NCI-H446 (cell line): ENCODE measurements around the gene DGLUCY.
"Not testable (repeated sequence)": the region's sequence is repeated elsewhere in the genome, so short reads cannot be mapped to it uniquely, and the experiment has no call there.

ENCODE experiments used
- DNase-seq, 2 experiments: peaks; one replicate each; lab custom pipeline; 2025; lab: John Stamatoyannopoulos, UW

DGLUCY gene

GRCh38 chr14:91113829-91114078, at the start of gene DGLUCY:
TSS of gene DGLUCY (plus strand) at chr14:91114073. CDS start at chr14:91160295, 46,222 bp downstream.
- peak; percentile 60 to 88 for DNase-seq

- DNase-seq: no peak
Measured at GRCh38 chr14:91065266-91065665, 48.6 kb upstream of the DGLUCY start.

DNA sequence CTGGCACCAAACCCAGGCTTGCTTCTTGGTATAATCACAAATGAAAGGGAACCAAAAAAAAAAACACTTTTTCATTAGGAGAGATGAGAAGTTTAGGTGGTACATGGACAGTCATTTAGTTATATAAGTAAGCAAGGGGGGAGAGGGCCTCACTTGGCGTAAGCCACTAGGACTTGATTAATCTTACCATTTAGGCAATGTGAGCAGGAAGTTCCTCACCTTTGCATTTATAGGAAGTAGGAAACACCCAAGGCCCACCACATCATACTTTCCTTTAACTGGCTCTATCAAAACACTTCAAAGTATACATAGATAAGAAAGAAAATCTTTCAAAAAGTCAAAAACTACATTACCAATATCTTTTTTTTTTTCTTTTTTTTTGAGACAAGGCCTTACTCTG, 46.7 kb upstream of the DGLUCY start:
- DNase-seq: no peak

DNA sequence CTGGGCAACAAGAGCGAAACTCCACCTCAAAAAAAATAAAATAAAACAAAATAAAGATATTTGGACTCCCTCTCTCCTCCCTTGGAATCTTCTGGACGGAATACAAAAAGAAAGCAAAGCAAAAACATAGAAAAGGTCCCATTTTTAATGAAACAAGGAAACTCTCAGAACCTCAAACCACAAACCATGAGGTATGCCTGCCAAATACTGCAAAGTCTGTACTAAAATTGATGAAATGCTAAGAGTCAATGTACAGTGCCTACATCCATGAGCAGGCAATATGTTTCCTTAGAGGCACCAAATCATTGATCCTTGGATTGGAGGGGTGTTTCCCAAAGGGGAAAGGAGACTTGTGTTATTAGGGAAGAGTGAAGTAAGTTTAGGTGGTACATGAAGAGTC, 45.2 kb upstream of the DGLUCY start:
- DNase-seq: no peak

GRCh38 chr14:91070572-91070971, 43.3 kb upstream of the DGLUCY start:
- no peak for DNase-seq

DNA sequence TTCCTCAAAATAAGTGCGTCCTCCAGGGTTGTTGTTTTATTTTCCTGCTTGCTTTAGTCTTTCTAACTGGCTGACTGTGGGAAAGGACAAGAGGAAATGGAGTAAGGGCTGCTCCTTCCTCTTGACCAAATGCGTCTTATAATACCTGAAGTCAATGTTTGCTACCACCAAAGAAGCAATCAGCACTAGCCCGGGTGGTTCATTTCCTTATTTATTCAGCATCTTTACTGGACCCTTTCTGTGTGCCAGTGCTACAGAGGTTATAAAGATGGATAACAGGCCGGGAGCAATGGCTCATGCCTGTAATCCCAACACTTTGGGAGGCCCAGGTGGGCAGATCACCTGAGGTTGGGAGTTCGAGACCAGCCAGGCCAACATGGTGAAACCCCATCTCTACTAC, 38.3 kb upstream of the DGLUCY start:
- DNase-seq: no peak

- no peak for DNase-seq
Measured at GRCh38 chr14:91078095-91078737, 35.7 kb upstream of the DGLUCY start.

DNA sequence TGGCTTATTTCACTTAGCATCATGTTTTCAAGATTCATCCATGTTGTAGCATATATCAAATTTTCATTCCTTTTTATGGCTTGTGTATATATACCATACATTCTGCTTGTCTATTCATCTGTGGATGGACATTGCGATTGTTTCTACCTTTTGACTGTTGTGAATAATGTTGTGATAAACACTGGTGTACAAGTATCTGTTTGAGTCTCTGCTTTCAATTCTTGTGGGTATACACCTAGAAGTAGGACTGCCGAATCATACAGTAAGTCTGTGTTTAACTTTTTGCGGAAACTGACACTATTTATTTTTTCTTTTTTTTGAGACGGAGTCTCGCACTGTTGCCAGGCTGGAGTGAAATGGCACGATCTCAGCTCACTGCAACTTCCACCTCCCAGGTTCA, 33.8 kb upstream of the DGLUCY start:
- DNase-seq: no peak

DNA sequence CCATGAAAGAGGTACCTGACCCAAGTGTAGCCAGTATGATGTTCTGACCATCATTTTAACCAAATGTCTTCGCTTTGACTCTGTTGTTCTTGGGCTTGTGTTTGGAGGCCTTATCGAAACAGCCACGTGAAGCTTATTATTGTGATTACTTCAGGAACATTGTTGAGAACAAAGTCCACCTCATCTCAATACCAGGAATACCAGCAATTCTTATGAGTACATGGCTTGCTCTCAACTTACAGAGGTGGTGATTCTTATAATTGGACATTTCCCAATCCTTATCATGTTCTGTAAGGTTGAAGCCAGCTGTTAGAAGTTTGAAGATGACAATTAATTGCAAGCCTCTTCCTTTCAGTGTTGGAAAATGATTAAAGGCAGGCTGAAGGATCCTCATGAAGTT, 31.6 kb upstream of the DGLUCY start:
- DNase-seq: no peak

DNA sequence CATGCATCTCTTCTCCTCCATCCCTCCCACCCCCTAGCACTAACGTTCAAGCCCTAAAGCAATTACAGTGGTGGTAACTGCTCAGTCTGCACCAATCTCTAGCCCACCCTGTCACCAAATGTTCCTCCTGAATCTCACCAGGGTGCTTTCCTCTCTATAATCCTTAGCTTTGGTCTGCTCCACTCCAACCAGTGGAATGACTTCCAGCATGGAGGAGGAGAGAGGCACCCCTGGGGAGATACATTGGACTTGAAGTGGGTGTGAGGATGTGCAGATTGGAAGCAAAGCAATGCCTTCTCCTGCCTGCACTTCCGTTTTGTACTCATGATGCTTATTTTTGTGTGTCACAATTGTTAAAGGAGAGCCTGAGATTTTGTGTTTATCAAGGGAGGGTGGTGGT, 29.4 kb upstream of the DGLUCY start:
- no peak for DNase-seq

GRCh38 chr14:91087470-91087869, 26.4 kb upstream of the DGLUCY start:
- not testable (repeated sequence) for DNase-seq

GRCh38 chr14:91088585-91089235, 25.2 kb upstream of the DGLUCY start:
- no peak for DNase-seq

DNA sequence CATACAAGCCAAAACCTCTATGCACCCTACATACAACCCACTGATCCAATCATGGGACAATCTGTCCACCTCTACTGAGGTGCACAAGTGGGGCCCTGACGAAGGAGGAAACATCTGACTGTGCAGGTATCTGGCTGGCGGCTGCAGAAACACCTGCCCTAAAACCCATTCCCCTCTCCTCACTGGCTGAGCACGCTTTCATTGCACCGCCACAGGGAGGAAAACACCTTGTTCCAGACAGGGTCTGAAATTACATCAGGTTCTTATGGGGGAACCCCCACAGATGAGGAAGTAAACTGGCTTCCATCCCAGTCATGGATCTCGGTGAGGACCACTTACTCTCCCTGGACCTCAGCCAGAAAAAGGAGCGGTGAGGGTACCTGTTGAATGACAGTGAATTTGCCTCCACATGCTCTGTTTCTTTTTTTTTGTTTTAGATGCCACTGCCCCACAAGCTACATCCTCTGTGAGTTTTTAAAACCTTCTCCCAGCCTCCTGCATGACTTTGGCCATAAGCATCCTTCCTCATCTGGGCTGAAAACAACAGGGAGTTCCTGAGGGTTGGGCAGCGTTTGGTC, 23.8 kb upstream of the DGLUCY start:
- no peak for DNase-seq

GRCh38 chr14:91090743-91091142, 23.1 kb upstream of the DGLUCY start:
- DNase-seq: no peak

DNA sequence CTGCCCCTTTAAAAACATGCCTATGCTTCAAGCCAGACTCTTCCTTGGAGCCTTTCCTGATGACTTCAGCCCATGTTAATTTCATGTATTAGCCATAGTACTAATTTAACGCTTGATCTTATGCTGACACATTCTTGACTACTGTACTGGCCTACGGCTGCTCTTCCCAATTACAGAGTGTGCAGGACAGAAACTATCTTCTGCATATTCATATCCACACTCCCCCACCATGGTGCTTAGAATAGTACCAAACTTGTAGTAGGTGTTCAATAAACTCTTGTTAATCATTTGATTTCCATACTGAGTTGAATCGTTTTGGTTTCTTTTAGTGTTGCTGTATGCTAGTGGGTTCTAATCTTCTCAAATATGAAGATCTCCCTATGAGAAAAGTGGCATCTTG, 21.8 kb upstream of the DGLUCY start:
- DNase-seq: no peak

- DNase-seq: not testable (repeated sequence)
Measured at GRCh38 chr14:91093743-91094472, 20.0 kb upstream of the DGLUCY start.

DNA sequence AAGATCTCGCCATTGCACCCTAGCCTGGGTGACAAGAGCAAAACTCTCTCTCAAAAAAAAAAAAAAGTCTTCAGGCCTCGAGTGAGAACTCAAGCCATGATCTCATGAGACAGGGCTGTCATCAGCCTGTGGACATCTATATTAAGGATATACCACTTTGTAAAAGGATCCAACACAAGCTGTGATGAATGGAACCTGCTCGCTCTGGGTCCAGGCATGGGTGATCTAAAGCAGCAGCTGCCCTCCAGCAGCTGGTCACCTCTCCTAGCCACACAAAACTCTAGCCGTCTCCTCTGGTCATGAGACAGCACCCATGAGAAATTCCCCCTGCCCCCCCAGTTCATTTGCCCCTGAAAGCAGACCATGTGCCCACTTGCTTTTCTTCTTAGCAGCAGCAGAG, 19.1 kb upstream of the DGLUCY start:
- no peak for DNase-seq

- no peak for DNase-seq
Measured at GRCh38 chr14:91095178-91095577, 18.7 kb upstream of the DGLUCY start.

DNA sequence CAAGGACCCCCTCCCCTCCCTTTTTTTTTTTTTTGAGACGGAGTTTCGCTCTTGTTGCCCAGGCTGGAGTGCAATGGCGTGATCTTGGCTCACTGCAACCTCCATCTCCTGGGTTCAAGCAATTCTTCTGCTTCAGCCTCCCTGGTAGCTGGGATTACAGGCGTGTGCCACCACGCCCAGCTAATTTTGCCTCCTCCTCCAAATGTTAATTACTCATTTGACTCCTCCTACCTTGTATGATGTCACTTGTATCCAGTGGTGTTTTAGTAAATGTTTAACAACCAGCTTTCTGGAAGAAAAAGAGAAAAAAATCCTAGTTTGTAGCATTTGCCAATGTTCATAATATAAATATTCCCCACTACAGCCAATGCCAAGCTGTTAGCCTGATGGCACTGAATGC, 16.2 kb upstream of the DGLUCY start:
- DNase-seq: not testable (repeated sequence)

GRCh38 chr14:91098591-91098990, 15.3 kb upstream of the DGLUCY start:
- no peak for DNase-seq

DNA sequence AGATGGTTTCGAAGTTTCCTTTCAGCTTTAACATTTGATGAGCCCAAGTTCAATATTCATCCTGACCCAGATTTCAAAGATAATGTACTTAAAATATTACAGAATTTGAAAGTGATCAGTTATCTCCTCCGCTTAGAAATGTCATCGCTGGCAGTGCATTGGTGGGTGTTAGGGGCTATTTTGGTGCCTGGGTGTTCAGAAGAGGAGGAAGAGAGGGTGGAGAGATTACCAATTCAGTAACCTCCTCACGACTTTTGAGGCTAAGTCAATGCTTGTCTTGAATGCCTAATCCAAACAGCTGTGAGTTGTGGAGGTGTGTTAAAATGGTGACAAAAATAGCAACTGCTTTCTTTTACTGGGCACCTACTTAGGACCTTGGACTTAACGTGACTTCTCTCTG, 13.8 kb upstream of the DGLUCY start:
- no peak for DNase-seq

DNA sequence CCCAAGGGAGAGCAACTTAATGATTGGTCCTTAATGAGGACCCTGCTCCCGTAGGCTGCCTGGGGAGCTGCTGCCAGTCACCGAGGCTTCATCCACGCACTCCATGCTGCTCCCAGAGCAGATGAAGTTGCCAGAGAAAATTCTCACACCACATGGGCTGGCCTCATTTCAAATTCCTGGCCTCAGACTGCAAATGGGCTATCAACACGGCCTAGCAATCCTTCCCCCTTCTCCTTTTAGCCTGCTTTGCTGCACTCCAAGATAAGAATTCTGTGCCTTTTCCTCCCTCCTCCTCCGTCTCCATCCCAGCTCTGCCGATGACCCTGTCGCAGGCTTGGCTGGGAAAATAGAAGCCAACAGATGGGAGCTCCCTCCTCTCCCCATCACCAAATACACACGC, 10.8 kb upstream of the DGLUCY start:
- DNase-seq: peak; percentile 61 to 78

GRCh38 chr14:91108941-91109611, 4.8 kb upstream of the DGLUCY start:
- DNase-seq: no peak
